CD4-positive, alpha-beta T cell (primary cell): ENCODE data around the gene RBFA. TPM values are rescaled to one million over a fixed set of nuclear protein-coding genes. Genes with fewer than 3 reads are reported as not detected.
"Not testable (repeated sequence)": the region's sequence is repeated elsewhere in the genome, so short reads cannot be mapped to it uniquely, and the experiment has no call there.

Experiments
- ATAC-seq: fragments of 200-7000 bp; cut with Tn5 transposase; one replicate; pipeline ENCODE4 v1.10.0; 2022; ENCODE audit warnings: mild to moderate bottlenecking; ENCODE audit not compliant: poor library complexity
- CTCF ChIA-PET: fragments of 350-600 bp; sonication (Branson Sonifier 250); formaldehyde crosslinking; loops from one replicate; lab custom pipeline; 2021; ENCODE audit warnings: antibody characterized with exemption, inconsistent platforms; lab: Charles Lee
- POLR2A ChIA-PET: fragments of 350-600 bp; sonication (Branson Sonifier 250); formaldehyde crosslinking; loops from one replicate; lab custom pipeline; 2021; ENCODE audit warnings: antibody characterized with exemption, inconsistent platforms; lab: Charles Lee
- DNase-seq, 14 experiments: peaks; one replicate each; pipeline ENCODE4 v3.0.0-alpha.2; 2013 to 2020; ENCODE audit warnings: mixed read lengths in 2 of 14
- H3K27ac ChIP-seq, 2 donors: one replicate each; pipeline versions ENCODE4 v1.5.1 to v1.7.0; 2013; ENCODE audit warnings: low read length in 2 of 2, low read depth in 1 of 2, mild to moderate bottlenecking in 1 of 2
- H3K27me3 ChIP-seq, 2 experiments: 1 replicate in 1 of 2; 2 replicates in 1 of 2; pipeline versions ENCODE4 v1.6.1 to v1.7.0; 2013; ENCODE audit warnings: low read length in 2 of 2, control low read depth in 1 of 2, mild to moderate bottlenecking in 1 of 2, moderate library complexity in 1 of 2; ENCODE audit not compliant: insufficient read depth in 2 of 2, control insufficient read depth in 1 of 2
- H3K36me3 ChIP-seq: one replicate; pipeline ENCODE4 v1.6.1; 2013; ENCODE audit warnings: low read length, control low read depth; ENCODE audit not compliant: insufficient read depth
- H3K4me1 ChIP-seq: one replicate; pipeline ENCODE4 v1.6.1; 2013; ENCODE audit warnings: low read length, control low read depth; ENCODE audit not compliant: insufficient read depth
- H3K4me3 ChIP-seq: one replicate; pipeline ENCODE4 v1.5.1; 2013; ENCODE audit warnings: mild to moderate bottlenecking, low read length, moderate library complexity
- H3K9me3 ChIP-seq, 2 experiments: 1 replicate in 1 of 2; 2 replicates in 1 of 2; pipeline versions ENCODE4 v1.6.1 to v1.7.0; 2013; ENCODE audit warnings: low read length in 2 of 2, mild to moderate bottlenecking in 2 of 2, control low read depth in 1 of 2, moderate library complexity in 1 of 2; ENCODE audit not compliant: control insufficient read depth in 1 of 2, insufficient read depth in 1 of 2
- H3K27ac Mint-ChIP-seq: one replicate; pipeline ENCODE4 v1.8.0; 2020; ENCODE audit warnings: mixed read lengths
- H3K27me3 Mint-ChIP-seq: one replicate; pipeline ENCODE4 v1.8.0; 2021; ENCODE audit warnings: mixed read lengths
- H3K36me3 Mint-ChIP-seq: one replicate; pipeline ENCODE4 v1.8.0; 2021; ENCODE audit warnings: low read depth, mixed read lengths
- H3K4me1 Mint-ChIP-seq: one replicate; pipeline ENCODE4 v1.8.0; 2021; ENCODE audit warnings: low read depth, mixed read lengths
- H3K4me3 Mint-ChIP-seq: one replicate; pipeline ENCODE4 v1.8.0; 2020; ENCODE audit warnings: mild to moderate bottlenecking, mixed read lengths
- H3K9me3 Mint-ChIP-seq: one replicate; pipeline ENCODE4 v1.8.0; 2020; ENCODE audit warnings: mixed read lengths
- intact Hi-C, 2 experiments: fragments of 100-400 bp; cut with DNase I in 1 of 2; cut with micrococcal nuclease in 1 of 2; formaldehyde crosslinking; loops; one replicate each; pipeline versions ENCODE4 v1.15.1 to v1.9.0; 2023 to 2025; cut with DNase I, micrococcal nuclease
- total RNA-seq, 174 experiments: library from RNA in 2 of 174; stranded (reverse) in 2 of 174; gene quantifications; one replicate each; pipeline ENCODE4 v1.2.3 and lab custom pipeline; 2021 to 2026
- TF ChIP-seq, protein P1 (sequence below): fragments of 200-600 bp; IDR thresholded peaks from one replicate; pipeline ENCODE4 v1.8.0; 2022; ENCODE audit warnings: antibody characterized with exemption, mild to moderate bottlenecking

Gene RBFA
- total RNA-seq, 2 experiments from 2014 or later = 11.2 to 12.3 TPM

DNA sequence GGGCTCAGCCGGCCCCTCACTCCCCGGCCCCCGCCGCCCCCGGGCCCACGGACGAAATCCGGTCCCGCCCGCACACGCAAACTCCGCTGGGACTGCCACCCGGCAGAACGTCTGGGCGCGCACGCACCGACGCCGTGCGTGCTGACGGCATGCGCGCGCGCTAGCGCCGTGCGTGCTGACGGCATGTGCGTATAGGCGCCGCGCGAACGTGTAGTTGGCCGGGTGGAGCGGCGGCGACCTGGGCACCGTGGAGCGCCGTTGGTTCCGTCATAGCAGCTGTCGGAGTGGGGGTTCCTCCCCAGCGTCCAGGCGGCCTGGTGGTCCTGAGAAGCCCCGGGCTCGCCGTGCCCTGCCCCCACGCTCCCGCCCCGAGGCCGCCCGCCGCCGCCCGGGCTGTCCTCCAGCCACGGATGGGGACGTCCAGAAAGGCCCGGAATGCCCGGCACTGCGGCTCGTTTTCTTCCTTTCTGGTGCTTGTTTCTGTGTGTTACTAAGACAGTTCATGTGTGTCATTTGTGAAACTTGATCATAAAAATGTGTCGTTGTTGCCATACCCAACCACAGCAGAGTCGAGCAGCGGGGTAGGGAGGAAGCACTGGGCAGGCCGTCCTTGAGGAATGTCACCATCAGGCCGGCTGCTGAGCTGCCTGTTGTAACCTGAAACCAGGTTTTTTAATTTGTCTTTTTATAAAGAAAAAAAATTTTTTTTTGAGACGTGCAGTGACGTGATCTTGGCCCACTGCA lies 45.6 kb upstream of the RBFA start, which contains the start of gene TXNL4A:
Gene TXNL4A, minus strand, starts transcription at position 113 of the 744 bp plus-strand sequence. CDS start 171 bp downstream, outside the sequence.
- intact Hi-C loops = loop anchor here (1.0 to 2.0 kb wide), 5 partner anchors 24 to 312 kb away; partner anchors contain the start of genes ADNP2 (in 2 of the 2), SLC66A2 (in 2 of the 2) and HSBP1L1 (in 1 of the 2)
- CTCF ChIA-PET = interaction anchor here (1.3 to 2.3 kb wide), 4 partner anchors 25 to 58 kb away, joined by 3 to 8 read pairs (median 5); partner anchors contain the start of gene SLC66A2
- H3K36me3 ChIP-seq = peaks cover 16% of the 10 kb centered on the region

DNA sequence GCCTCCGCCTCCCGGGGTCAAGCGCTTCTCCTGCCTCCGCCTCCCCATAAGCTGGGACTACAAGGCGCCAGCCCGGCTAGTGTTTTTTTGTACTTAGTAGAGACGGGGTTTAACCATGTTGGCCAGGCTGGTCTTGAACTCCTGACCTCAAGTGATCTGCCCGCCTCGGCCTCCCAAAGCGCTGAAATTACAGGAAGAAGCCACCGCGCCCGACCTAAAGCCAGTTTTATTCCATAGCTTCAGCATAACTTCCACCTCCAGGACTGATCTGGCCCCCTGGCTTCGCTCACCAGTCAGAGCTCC lies 45.1 kb upstream of the RBFA start:
- ATAC-seq (no peak), DNase-seq (no peak)
- Mint-ChIP-seq H3K4me3 (peak overlapping the region; percentile 93), H3K9me3 (no peaks in the 10 kb centered on the region), H3K36me3 (peaks cover 31% of the 10 kb centered on the region), H3K27me3 (no peaks in the 10 kb centered on the region), H3K27ac (peak overlapping the region; percentile 89), H3K4me1 (peaks cover 33% of the 10 kb centered on the region)
- H3K27me3 ChIP-seq = no peaks in the 10 kb centered on the region
- H3K27ac ChIP-seq = peak overlapping the region; percentile 84 to 89
- ChIA-PET POLR2A (interaction anchor here (0.7 to 3.0 kb wide), 6 partner anchors 25 to 310 kb away, joined by 3 to 26 read pairs (median 6); partner anchors contain the start of genes HSBP1L1, RBFA and SLC66A2), CTCF (no interaction called here)
- intact Hi-C loops = loop anchor here (1.0 to 2.0 kb wide), 4 partner anchors 25 to 312 kb away; partner anchors contain the start of genes ADNP2 (in 2 of the 2), SLC66A2 (in 2 of the 2) and HSBP1L1 (in 1 of the 2)
- H3K9me3 ChIP-seq = no peaks in the 10 kb centered on the region
- H3K4me3 ChIP-seq = peak overlapping the region; percentile 82
- TF ChIP-seq, protein P1, sequence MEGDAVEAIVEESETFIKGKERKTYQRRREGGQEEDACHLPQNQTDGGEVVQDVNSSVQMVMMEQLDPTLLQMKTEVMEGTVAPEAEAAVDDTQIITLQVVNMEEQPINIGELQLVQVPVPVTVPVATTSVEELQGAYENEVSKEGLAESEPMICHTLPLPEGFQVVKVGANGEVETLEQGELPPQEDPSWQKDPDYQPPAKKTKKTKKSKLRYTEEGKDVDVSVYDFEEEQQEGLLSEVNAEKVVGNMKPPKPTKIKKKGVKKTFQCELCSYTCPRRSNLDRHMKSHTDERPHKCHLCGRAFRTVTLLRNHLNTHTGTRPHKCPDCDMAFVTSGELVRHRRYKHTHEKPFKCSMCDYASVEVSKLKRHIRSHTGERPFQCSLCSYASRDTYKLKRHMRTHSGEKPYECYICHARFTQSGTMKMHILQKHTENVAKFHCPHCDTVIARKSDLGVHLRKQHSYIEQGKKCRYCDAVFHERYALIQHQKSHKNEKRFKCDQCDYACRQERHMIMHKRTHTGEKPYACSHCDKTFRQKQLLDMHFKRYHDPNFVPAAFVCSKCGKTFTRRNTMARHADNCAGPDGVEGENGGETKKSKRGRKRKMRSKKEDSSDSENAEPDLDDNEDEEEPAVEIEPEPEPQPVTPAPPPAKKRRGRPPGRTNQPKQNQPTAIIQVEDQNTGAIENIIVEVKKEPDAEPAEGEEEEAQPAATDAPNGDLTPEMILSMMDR = no peak
- peaks cover 26% of the 10 kb centered on the region for H3K4me1 ChIP-seq
- peaks cover 16% of the 10 kb centered on the region for H3K36me3 ChIP-seq

More for the DNA sequence above, 45.6 kb upstream of the RBFA start, which contains the start of gene TXNL4A:
- Histone ChIP-seq H3K27ac (peak within 1 kb of the TSS; percentile 84 to 89), H3K9me3 (no peaks in the 10 kb centered on the region), H3K4me3 (peak within 1 kb of the TSS; percentile 82), H3K27me3 (no peaks in the 10 kb centered on the region), H3K4me1 (peaks cover 31% of the 10 kb centered on the region)
- Mint-ChIP-seq H3K27me3 (no peaks in the 10 kb centered on the region), H3K27ac (peak within 1 kb of the TSS; percentile 89), H3K4me1 (peaks cover 39% of the 10 kb centered on the region), H3K36me3 (peaks cover 36% of the 10 kb centered on the region), H3K9me3 (no peaks in the 10 kb centered on the region), H3K4me3 (peak within 1 kb of the TSS; percentile 93)
- TF ChIP-seq, protein P1 = no peak
- DNase-seq = peak; percentile 72 to 94 (median 82)
- peak; percentile 93 for ATAC-seq
- POLR2A ChIA-PET = interaction anchor here (0.7 to 3.0 kb wide), 10 partner anchors 24 to 310 kb away, joined by 3 to 26 read pairs (median 6); partner anchors contain the start of genes HSBP1L1, RBFA and SLC66A2

DNA sequence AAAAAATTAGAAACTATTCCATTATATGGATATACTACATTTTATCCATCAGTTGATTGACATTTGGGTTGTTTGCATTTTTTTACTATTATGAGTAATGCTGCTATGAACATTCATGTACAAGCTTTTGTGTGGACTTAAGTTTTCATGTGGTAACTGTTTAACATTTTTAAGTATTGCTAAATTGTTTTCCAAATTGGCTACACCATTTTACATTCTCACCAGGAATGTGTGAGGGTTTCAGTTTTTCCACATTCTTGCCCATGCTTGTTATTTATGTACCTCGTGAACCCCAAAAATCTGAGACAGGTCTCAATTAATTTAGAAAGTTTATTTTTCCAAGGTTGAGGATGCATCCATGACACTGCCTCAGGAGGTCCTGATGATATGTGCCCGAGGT lies 42.7 kb upstream of the RBFA start:
- CTCF ChIA-PET = no interaction called here

DNA sequence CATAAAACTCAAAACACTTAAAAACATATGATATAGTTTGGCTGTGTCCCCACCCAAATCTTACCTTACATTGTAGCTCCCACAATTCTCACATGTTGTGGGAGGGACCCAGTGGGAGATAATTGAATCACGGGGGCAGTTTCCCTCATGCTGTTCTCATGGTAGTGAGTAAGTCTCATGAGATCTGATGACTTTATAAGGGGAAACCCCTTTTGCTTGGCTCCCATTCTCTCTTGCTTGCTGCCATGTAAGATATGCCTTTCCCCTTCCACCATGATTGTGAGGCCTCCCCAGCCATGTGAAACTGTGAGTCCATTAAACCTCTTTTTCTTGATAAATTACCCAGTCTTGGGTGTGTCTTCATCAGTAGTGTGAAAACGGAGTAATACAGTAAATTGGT lies 34.5 kb upstream of the RBFA start:
- POLR2A ChIA-PET, H3K4me3 Mint-ChIP-seq, intact Hi-C loops: not testable (repeated sequence)

More for the DNA sequence above, 42.7 kb upstream of the RBFA start:
- no peaks in the 10 kb centered on the region for H3K36me3 ChIP-seq
- peaks cover 14% of the 10 kb centered on the region for H3K4me1 Mint-ChIP-seq
- peaks cover 13% of the 10 kb centered on the region for H3K4me1 ChIP-seq
- H3K27ac Mint-ChIP-seq = no peak overlapping the region
- H3K27me3 Mint-ChIP-seq = no peaks in the 10 kb centered on the region
- no peaks in the 10 kb centered on the region for H3K27me3 ChIP-seq
- POLR2A ChIA-PET = no interaction called here
- H3K9me3 Mint-ChIP-seq = no peaks in the 10 kb centered on the region
- no peak overlapping the region for H3K27ac ChIP-seq
- peaks cover 16% of the 10 kb centered on the region for H3K36me3 Mint-ChIP-seq
- intact Hi-C loops = no loop called here
- no peak overlapping the region for H3K4me3 Mint-ChIP-seq
- H3K4me3 ChIP-seq = no peak overlapping the region
- H3K9me3 ChIP-seq = no peaks in the 10 kb centered on the region
- TF ChIP-seq, protein P1 = no peak
- no peak for ATAC-seq
- no peak for DNase-seq

More for the DNA sequence above, 34.5 kb upstream of the RBFA start:
- H3K4me3 ChIP-seq, DNase-seq, H3K27me3 ChIP-seq, CTCF ChIA-PET, H3K27me3 Mint-ChIP-seq, H3K4me1 Mint-ChIP-seq, H3K36me3 Mint-ChIP-seq, H3K27ac ChIP-seq, H3K4me1 ChIP-seq, H3K36me3 ChIP-seq, H3K9me3 Mint-ChIP-seq, ATAC-seq, H3K27ac Mint-ChIP-seq: not testable (repeated sequence)
- H3K9me3 ChIP-seq = peaks cover 0 to 22% of the 10 kb centered on the region in 2 experiments
